Measurements from ENCODE around the gene ADAMTS19. TPM values are rescaled to one million over a fixed set of nuclear protein-coding genes. Genes with fewer than 3 reads are reported as not detected.
A peak's percentile ranks its signal among the peaks of the same experiment; 100 is the strongest.

Gene ADAMTS19
- total RNA-seq, 1 donor from 2014 or later = not detected

DNA sequence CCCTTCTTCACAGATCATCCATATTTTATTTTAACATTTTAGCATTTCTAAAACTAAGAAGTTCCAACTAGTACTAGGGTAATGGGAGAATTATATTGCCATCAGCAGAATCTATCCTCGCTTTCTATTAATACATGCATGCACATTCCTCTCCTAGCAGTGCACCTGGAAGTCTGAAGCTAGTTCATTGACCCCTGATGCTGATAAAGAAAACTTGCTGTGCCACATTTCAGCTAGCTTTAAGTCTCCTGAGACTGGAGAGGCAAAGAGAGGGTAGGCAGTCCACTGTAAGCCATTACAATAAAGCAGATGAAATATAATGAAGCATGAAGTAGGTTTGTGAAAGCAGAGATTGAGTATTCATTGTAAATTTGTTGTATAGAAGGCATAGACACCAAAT, 303.6 kb downstream of the ADAMTS19 start:
- no peak for DNase-seq (ENCODE audit: low read depth)

DNA sequence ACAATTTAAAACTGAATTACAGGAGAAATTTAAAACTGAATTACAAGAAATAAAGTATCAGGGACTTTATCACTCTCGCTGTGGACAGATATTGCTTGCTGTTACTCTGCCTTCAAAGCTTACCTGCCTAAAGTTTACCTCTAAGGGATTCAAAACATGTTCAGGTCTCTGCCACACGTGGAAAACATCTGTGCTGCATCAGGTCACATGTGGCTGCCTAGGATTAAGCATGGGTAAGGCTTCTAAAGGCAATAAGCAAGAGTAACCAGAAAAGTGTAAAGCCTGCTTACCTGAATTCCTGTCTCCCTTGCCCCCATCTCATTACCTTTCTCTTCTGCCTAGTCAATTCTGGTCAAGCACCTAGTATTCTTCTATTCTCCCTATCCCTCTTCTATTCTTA, 306.7 kb downstream of the ADAMTS19 start:
- DNase-seq (ENCODE audit: low read depth) = no peak

DNA sequence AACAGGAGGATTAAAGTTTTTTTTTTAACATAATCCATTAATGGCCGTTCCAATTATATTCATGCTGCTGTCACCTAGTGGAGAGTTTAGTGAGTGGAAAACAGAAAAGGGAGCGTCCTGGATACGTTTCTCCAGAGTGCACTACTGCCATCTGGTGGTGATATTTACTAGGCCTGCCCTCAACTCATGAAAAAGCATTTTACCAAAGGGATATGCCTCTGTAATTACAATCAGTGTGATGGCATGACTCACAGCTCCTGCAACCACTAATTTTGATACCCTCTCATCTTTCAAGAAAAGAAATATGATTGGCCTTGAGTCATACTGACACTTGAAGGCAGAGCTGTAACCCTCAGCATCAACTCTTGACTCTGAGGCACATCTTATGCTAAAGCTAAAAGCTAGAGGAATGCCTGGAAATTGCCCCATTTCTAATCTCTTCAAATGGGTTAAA, 307.9 kb downstream of the ADAMTS19 start:
- peak; percentile 93 for DNase-seq (ENCODE audit: low read depth)

DNA sequence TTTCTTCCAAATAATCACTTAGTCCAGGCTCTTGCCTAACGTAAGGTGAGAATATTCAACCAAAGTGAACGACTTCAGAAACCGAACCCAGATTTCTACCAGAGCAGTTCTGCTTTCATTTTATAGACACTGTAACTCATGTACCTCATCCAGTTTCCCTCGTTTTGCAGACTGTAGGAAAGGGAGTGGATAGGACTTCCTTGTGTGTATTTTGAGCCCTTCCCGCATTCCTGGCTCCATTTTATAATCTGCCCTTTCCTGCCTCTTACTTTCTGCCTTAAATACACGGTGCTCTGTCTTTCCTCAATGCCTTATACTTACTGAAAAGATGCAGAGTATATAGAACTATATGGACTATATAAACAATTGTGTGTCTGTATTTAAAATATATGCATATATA, 308.6 kb downstream of the ADAMTS19 start:
- no peak for DNase-seq (ENCODE audit: low read depth)

DNA sequence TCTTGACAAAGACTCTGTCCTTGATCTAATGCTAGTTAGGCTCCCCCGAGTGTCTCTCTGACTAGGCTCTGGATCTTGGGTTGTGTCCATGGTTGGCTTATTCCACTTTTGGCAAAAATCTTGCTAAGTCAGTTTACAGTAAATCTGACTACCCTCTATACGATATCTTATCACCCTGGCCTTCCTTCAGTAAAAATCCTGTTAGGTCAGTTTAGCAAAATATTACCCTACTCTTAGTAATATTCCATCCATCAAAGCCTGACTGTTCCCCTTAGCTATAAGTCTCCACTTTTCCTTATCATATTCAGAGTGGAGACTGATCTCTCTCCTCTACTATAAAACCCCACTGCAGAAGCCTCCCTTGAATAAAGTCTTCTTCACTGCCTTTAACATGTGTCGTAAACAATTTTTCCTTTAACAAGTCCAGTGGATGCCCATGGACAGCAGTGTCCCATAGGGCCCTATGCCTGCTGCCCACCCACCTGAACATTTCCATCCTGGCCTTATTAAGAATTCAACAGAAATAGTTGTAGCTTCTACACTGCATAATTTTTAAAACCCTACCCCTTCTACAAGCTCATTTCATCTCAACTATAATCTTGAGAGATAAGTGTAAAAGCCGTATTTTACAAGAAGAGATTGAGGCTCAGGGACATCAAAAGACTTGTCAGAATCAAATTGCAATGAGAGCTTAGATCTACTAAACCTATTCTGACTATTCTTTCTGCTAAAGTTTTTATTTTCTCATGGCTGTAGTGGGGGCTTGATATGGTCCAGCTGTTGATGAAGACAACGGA, 310.1 kb downstream of the ADAMTS19 start:
- no peak for DNase-seq (ENCODE audit: low read depth)

DNA sequence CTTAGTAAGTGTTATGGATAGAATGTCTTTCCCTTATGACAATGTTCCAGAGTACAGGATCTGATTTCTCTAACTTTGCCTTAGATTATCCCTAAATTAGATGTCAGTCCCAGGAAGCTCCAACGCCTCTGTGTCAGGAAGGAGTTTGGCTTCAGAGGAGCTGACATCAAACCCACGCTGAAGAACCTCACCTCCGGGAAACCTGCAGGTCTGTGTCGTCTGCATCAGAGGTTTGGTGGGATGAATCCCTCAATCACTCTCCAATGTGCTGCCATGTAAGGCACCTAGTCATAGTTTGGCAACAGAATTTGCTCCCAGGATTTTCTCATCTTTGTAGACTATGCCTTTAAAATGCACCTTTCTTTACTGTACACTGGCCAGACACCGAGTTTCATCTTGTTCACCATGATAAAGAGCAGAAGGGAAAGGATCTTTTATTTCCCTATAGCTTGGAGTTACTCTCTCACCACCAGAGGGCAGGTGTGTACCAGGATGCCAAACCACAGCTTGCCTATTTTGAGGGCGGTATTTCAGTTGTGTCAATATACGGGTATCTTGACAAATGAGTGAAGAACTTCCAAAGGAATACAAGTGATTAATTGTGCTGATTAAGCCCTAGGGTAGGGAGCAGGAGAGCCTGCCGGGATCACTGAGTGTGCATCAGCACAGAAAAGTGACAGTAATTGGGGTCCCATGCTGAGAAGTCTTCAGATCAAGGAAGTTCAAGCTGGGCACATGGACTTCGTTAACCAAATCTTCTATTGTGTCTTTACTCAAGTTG, 311.1 kb downstream of the ADAMTS19 start:
- peak; percentile 75 for DNase-seq (ENCODE audit: low read depth)

DNA sequence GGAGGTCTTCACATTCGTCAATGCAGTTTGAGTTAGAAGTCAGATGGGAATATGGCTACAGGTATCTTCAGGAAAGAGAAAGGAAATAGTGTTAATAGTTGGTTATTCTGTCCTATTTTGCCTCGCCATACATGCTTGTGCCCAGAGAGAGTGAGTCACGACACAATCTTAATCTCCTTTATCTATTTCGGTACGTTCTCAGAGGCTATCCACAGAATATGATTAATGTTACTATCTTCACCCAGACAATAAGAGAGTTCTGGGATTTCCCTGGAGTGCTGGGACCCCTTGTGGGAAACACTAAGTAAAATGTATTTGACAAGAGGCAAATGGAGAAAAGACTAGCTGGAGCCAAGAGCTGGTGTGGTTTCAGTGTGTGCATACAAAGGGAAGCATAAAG, 313.3 kb downstream of the ADAMTS19 start:
- DNase-seq (ENCODE audit: low read depth) = no peak

DNA sequence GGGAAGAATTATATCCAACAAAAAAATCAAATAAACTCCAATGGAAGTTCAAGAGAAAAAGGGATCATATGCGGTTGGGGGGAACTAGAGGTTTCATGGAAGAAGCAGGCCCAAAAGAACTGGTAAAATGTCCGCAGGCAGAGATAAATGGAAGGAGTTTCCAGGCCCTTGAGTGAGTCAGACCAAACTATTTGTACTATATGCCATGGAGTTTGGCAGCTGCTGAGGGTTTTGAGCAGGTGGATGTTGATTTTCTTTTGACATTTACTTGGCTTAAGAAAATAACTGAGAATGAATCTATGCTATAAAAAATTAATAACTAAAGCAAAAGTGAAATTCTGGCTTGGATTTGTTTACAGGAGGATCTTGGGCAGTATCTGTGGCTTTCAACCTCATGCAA, 321.5 kb downstream of the ADAMTS19 start:
- DNase-seq (ENCODE audit: low read depth) = peak; percentile 59

Data from myocyte (in vitro differentiated cells).